ENCODE results near the gene SERPINI2. TPM values are rescaled to one million over a fixed set of nuclear protein-coding genes. Genes with fewer than 3 reads are reported as not detected.

SERPINI2 gene
- total and polyA plus RNA-seq, 12 donors = 0.06 to 0.76 (median 0.46) TPM; not detected in 5

DNA sequence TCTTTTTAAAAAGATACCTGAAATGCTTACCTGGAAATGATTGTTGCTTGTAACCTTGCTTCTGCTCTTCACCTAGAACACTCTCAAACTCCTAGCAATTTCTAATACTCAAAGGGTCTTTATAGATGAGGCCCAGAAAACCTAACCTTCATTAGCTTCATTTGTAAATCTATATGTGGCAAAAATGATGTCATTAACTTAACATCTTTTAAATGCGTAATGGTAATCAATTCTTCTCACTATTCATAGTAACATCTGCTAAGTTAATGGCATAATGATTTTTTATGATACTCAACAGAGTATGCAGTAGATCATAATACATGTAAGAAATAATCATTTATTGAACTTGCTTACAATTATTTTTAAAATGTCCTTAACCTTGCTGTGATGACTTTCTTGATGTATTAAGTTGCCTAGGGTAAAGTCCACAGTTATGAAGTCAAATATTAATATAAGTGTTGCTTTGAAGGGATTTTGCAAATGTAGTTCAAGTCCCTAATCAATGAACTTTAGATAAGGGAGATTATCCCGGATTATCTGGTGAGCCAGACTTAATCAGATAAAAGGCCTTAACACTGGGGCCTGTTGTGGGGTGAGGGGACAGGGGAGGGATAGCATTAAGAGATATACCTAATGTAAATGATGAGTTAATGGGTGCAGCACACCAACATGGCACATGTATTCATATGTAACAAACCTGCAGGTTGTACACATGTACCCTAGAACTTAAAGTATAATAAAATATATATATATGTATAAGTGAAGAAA, 10.1 kb upstream of the SERPINI2 start:
- no peaks in the 10 kb centered on the region for H3K4me1 ChIP-seq
- TF ChIP-seq CTCF (IDR thresholded peaks at IDR 0.05) = no peak
- intact Hi-C loops (cut with DNase I) = no loop called here
- no peaks in the 10 kb centered on the region for H3K36me3 ChIP-seq
- DNase-seq = no peak
- peaks cover 0 to 17% (median 0%) of the 10 kb centered on the region in 11 donors for H3K9me3 ChIP-seq
- ATAC-seq = no peak
- no peak overlapping the region for H3K4me3 ChIP-seq
- no peak overlapping the region for H3K27ac ChIP-seq
- 77 to 83% methylated on average over 2 of the region's 2 CpGs for WGBS, 2 donors
- no peaks in the 10 kb centered on the region for H3K27me3 ChIP-seq

DNA sequence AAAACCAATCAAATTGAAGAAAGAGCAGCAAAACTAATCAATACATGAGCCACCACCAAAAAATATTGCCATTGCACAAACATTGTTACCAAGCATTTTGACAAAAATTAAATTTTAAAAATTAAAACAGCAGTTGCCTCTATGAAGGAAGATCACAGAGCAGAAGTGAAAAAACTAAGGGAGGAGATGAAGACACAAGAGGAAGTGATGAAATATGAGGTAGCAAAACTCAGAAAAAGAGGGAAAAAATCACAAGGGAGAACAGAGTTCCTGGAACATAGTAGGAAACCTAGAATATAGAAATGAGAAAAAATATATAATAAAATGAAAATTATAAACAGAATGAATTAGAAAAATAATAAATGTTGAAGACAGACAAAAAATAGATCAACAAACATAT, 7.3 kb upstream of the SERPINI2 start:
- Histone ChIP-seq H3K9me3 (peaks cover 0 to 8% (median 0%) of the 10 kb centered on the region in 11 donors), H3K27ac (no peak overlapping the region), H3K36me3 (no peaks in the 10 kb centered on the region), H3K4me1 (no peaks in the 10 kb centered on the region), H3K4me3 (no peak overlapping the region), H3K27me3 (no peaks in the 10 kb centered on the region)
- no peak for TF ChIP-seq CTCF (IDR thresholded peaks at IDR 0.05)
- intact Hi-C loops (cut with DNase I) = loop anchor here in 1 of 10 donors (1.0 kb wide), 1 partner anchor 21 kb away; no protein-coding TSS in a partner anchor
- DNase-seq = no peak
- ATAC-seq = no peak

- no peak for DNase-seq
- Histone ChIP-seq H3K27me3 (no peaks in the 10 kb centered on the region), H3K27ac (no peak overlapping the region), H3K4me3 (no peak overlapping the region), H3K4me1 (no peaks in the 10 kb centered on the region), H3K9me3 (peaks cover 0 to 4% (median 0%) of the 10 kb centered on the region in 11 donors), H3K36me3 (no peaks in the 10 kb centered on the region)
- intact Hi-C loops (cut with DNase I) = loop anchor here in 1 of 10 donors (1.0 kb wide), 1 partner anchor 20 kb away; no protein-coding TSS in a partner anchor
- no peak for TF ChIP-seq CTCF (IDR thresholded peaks at IDR 0.05)
- WGBS, 2 donors = 88 to 89% methylated on average over 2 of the region's 2 CpGs
- ATAC-seq = no peak
These were observed 6.9 kb upstream of the SERPINI2 start for GRCh38 chr3:167480748-167481147.

DNA sequence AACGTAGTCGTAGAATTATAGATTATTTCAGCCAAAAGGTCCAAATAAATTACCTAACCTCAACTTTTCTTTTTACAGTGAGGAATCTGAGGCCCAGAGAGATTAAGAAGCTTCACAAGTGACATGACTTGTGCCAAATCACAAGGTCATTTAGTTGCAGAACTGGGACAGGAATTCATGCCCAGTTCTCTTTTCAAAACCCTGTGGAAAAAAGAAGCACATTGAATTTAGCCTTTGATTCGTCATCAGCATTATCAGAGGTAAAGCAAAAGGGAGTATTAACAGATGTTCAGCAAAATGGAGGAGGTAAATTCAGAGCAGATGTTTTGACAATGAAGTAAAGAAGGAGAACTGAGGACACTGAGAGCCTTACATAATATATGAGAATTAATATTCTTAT, 4.5 kb downstream of the SERPINI2 start:
- Histone ChIP-seq H3K4me1 (no peaks in the 10 kb centered on the region), H3K4me3 (no peak overlapping the region), H3K27ac (no peak overlapping the region), H3K27me3 (no peaks in the 10 kb centered on the region), H3K36me3 (no peaks in the 10 kb centered on the region), H3K9me3 (no peaks in the 10 kb centered on the region)
- 60 to 63% methylated on average over 3 of the region's 3 CpGs for WGBS, 2 donors
- intact Hi-C loops (cut with DNase I) = no loop called here
- TF ChIP-seq CTCF (IDR thresholded peaks at IDR 0.05) = no peak
- DNase-seq = no peak
- ATAC-seq = no peak

Data from heart right ventricle (tissue), 16 donors.